GM19455 (cell line): ENCODE results near the gene CYS1.

Experiments
- ATAC-seq: cut with Tn5 transposase; IDR thresholded peaks from one replicate; pipeline ENCODE4 v1.9.1; 2021; ENCODE audit not compliant: unreplicated experiment

Gene CYS1

GRCh38 chr2:10073706-10074105, 6.5 kb downstream of the CYS1 start:
- ATAC-seq, result no peak

DNA sequence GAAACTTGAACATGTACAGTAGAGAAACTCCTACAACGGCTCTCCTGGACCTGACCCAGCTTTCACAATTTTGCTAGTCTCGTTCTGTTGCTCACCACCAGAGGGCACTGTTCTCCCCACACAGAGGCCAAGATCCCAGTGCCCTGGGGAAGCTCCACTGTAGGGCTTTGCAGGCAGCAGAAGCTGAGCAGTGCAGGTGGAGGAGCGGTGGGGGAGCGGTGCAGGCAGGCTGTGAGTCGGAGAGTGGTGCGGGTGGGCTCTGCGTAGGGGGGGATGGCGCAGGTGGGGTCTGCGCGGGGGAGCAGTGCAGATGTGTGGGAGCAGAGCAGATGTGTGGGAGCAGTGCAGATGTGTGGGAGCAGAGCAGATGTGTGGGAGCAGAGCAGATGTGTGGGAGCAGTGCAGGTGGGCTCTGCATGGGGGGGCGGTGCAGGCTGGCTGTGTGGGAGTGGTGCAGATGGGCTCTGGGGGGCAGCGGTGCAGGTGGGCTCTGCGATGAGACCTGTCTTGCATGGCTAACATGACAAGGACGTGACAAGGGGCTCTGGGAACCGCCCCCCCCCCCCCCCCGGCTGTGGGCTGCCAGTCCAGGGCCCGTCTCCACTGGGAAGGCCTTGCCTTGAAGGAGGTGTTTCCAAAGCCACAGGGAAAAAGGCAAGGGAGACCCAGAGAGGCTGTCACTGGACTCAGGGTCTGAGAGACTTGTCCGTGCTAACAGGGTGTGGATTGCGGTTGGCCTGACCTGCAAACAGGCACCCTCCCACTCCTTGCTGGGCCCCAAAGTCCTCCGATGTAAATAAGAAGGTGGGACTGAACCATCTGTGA, 7.3 kb downstream of the CYS1 start:
- peak; percentile 81 for ATAC-seq

DNA sequence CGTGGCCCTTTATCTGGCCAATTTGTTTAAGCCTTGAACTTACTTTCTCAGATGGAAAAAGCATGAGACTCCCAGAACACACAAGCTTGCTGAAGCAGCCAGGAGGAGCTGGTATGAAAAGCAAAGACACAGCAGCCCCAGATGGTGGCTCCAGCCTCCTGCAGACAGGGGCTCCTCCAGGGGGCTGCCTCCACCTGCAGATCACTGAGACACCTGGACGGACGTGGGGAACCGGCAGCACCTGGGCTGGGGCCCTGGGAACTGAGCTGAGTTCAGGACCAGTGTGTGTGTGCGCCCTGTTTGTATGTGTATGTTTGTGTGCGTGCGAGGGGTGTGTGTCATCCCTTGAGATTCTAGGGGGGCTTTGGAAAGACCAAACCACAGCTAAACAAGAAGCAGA, 8.6 kb downstream of the CYS1 start:
- ATAC-seq, result no peak

- ATAC-seq, result no peak
Measured at GRCh38 chr2:10071176-10071575, 9.0 kb downstream of the CYS1 start.

DNA sequence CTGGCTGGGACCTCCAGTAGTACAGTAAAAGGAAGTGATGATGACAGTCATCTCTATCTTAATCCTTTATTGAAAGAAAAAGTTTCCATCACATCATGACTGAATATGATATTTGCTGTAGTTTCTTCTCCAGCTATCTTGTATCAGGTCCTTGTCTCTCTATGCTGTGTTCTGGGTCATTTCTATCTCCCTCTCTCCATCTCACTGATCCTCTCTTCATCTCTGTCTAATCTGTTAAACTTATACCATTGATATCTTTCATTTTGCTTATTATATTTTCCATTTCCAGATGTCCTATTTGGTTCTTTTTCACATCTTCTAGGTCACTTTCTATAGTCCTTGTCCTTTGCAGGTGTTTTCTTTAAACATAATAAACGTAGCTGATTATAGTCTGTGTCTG, 12.3 kb downstream of the CYS1 start:
- ATAC-seq, result no peak

DNA sequence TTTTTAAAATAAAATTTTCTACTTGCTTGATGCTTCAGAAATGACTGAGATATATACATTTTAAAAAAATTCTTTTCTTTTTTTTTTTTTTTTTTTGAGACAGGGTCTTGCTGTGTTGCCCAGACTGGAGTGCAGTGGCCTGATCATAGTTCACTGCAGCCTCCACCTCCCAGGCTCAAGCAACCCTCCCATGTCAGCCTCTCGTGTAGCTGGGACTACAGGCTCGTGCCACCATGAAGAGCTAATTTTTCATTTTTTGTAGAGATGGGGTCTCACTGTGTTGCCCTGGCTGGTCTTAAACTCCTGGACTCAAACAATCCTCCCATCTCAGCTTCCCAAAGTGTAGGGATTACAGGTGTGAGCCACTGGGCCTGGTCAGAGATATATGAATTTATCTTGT, 12.9 kb downstream of the CYS1 start:
- no peak for ATAC-seq

DNA sequence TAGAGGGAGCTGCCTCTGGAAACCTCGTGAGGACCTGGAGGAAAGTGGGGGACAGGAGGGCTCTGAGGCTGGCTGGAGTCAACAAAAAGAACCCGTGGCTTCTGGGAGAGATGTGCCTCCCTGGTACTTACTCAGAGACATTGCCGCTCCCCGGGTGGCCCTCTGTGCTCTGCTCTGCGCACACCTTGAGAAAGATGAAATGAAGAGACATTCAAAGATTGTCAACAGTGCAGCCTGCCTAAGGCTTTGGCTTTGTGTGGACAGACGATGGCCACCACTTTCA, 14.5 kb downstream of the CYS1 start:
- no peak for ATAC-seq

DNA sequence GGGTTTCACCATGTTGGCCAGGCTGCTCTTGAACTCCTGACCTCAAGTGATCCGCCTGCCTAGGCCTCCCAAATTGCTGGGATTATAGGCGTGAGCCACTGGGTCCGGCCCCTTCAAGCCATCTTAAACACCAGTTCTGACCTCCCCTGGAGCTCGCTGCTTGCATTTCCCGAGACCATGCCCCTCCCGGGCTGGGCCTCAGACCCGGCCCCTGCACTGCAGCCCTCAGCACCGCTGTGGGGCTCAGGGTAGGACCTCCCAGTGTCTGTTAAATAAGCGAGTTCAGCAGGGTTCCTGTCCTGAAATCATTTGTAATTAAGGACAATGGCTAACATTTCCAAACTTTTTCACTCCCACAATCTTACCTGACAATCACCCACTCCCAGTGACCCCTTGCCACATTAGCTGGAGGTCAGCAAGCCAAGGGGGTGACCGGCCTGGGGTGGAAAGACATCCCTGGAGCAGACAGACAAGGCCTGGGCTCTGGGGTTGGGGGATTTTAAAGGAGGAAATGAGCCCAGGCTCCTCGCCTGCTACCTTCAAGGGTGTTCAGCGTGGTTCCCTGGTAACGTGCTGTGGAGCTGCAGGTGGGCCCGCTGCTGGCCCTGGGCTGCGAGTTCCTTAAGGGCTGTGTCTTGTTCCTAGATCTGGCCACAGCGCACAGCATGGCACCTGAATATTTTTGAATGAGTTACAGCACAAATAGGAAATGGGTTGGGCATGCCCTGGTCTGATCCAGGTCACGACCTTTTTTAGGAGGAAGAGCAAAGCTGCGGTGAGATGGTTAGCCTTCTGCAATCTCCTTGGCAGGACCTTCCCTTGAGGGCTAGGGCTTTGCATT, 15.1 kb downstream of the CYS1 start:
- ATAC-seq, result no peak

- ATAC-seq, result no peak
Measured at GRCh38 chr2:10063566-10063965, 16.6 kb downstream of the CYS1 start.

DNA sequence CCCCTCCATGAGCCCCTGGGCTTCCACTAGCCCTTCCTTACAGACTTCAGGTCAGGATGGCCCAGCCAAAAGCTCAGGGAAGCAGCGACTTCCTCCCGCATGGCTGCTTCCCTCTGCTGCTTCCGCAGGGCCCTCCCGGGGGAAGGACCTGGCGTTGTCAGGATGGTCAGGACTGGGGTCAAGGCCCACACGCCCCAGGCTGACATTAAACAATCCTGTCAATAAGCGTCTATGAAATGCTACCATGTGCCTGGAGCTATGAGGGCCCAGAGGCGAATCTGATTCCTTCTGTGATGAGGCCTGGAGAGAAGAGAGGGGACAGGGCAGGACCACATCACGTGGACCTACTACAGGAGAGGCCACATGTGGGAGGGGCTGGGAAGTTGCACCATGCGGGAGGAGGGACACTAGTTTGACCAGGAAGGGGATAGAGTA, 17.3 kb downstream of the CYS1 start:
- no peak for ATAC-seq

GRCh38 chr2:10061221-10061925, 18.8 kb downstream of the CYS1 start:
- ATAC-seq, result no peak

DNA sequence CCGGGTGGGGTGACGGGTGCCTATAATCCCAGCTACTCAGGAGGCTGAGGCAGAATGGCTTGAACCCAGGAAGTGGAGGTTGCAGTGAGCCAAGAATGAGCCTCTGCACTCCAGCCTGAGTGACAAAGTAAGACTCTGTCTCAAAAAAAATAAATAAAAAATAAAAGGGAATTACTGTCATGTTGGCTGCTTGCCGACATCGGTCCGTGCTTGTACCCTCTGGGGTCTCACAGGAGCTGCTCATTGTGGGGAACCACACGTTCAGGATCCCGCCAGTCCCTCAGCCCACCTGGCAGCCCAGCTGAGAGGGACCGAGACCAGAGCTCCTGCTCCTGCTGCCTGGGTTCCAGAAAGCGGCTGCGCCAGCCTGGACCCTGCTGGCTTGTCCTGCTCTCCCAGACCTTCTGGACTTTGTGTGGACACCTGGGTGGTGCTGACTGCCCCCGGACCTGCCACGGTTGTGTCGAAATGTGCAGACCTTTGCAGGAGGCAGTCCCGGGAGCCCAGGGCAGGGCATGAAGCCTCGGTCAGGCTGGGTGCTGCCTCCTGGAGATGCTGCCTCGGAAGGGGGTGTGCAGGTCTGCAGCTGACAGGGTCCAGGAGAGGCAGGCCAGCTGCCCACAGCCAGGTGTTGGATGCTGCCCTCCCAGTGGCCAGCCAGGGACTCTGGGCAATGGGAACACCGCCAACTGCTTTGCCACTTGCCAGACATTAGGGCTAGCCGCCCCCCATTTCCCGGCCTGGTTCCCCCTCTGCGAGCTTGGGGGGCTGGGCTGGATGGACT, 20.5 kb downstream of the CYS1 start:
- no peak for ATAC-seq

DNA sequence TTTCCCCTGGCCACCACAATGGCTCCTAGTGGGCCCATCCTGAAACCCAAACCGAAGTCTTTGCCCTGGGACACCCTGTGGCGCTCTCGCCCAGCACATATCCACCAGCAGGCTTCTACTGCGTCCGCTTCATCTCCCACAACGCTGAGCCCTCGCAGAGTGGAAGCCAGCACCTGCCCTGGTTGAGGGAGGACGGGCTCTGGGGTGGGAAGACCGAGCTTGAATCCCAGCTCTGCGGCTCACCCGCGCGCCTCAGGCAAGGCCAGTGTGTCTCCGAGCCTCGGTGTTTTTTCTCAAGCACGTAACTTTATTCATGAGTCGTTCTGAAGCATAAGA, 21.2 kb downstream of the CYS1 start:
- no peak for ATAC-seq

GRCh38 chr2:10058251-10059015, 21.8 kb downstream of the CYS1 start:
- ATAC-seq, result no peak

GRCh38 chr2:10057231-10058107, 22.7 kb downstream of the CYS1 start:
- no peak for ATAC-seq

DNA sequence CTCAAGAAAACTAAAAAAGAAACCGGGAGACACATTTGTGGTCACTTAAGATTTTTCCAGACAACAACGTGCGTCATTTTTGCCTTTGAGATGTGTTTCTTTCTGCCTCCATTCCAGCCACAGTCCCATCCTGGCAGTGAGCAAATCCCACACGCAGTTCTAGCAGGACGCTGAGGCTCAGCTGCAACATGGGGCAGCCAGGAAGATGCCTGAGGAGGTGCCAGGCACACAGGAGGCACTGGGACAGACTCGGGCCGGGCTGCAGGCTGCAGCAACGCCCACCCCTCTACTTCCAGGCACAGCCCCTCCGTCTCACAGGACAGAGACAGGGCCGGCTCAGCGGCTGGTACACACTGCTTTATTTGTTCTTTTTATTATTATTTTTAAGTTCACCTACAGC, 23.8 kb downstream of the CYS1 start:
- no peak for ATAC-seq

DNA sequence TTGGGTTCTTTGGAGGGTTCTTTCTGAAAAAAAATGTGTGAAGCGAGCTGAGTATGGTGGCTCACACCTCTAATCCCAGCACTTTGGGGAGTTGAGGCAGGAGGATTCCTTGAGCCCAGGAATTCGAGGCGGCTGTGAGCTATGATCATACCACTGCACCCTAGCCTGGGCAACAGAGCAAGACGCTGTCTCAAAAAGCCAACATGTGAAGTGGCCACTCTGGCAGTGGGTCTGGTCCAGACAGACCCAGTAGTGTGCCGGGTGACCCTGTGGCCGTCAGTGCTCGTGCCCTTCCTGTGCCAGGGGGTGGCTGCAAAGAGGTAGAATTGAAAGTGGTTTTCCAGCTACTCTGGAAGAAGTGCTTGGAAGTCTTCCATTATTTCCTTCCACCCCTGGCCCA, 25.2 kb downstream of the CYS1 start:
- ATAC-seq, result no peak

DNA sequence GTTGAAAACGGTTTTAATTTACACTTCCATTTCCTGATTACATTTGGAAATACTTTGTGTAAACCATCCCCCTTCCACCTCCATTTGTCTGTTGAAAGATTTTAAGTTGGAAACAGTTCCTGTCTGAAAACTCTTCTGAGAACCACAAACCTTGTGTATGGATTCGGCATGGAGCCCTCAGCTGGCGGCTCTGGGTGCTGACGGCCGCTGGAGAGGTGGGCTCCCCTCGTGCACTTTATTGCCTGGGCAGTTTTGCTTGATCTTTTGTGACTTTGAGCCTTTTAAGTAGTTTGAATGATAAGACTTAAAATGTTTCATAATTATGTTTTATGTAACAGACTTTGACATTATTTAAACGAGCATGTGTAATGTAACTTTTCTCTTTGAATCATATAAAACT, 25.8 kb downstream of the CYS1 start:
- ATAC-seq, result no peak

- no peak for ATAC-seq
Measured at GRCh38 chr2:10053351-10053750, 26.9 kb downstream of the CYS1 start.

DNA sequence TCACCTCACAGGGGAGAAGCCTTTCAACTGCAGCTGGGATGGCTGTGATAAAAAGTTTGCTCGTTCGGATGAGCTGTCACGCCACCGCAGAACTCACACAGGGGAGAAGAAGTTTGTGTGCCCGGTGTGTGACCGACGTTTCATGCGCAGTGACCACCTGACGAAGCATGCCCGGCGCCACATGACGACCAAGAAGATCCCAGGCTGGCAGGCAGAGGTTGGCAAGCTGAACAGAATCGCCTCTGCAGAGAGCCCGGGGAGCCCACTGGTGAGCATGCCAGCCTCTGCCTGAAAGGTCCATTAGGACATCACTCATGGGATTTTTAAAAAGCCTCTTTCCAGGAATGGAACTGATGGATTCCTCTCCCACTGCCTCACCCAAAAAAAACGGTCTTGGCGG, 28.0 kb downstream of the CYS1 start:
- ATAC-seq, result no peak
